Keratinocyte (primary cell): ENCODE data around the gene VPS35L. TPM values are rescaled to one million over a fixed set of nuclear protein-coding genes. Genes with fewer than 3 reads are reported as not detected.

Experiments
- DNase-seq: peaks from one replicate; pipeline ENCODE4 v3.0.0-alpha.2; 2011; ENCODE audit warnings: low read depth, missing footprints, low spot score
- FAIRE-seq: peaks from 2 replicates; lab custom pipeline; 2011; peaks lifted over from hg19 to GRCh38; lab: Jason Lieb, UNC
- H2AFZ ChIP-seq: 2 replicates; pipeline ENCODE4 v1.6.0; 2012; ENCODE audit warnings: low read length, control low read depth, inconsistent platforms; ENCODE audit not compliant: control insufficient read depth
- H3K27ac ChIP-seq: 2 replicates; pipeline ENCODE4 v1.5.1; 2011; ENCODE audit warnings: low read length; ENCODE audit not compliant: control insufficient read depth, insufficient read depth
- H3K27me3 ChIP-seq: 3 replicates; pipeline ENCODE4 v1.6.0; 2011; ENCODE audit warnings: low read length; ENCODE audit not compliant: control insufficient read depth, insufficient read depth; ENCODE audit errors: extremely low read depth
- H3K36me3 ChIP-seq, 2 experiments: 2 replicates in 1 of 2; 3 replicates in 1 of 2; pipeline ENCODE4 v1.5.1; 2011; ENCODE audit warnings: low read length in 2 of 2, mild to moderate bottlenecking in 1 of 2; ENCODE audit not compliant: control insufficient read depth in 2 of 2, insufficient read depth in 2 of 2; ENCODE audit errors: extremely low read depth in 1 of 2
- H3K4me1 ChIP-seq: 3 replicates; pipeline ENCODE4 v1.5.1; 2011; ENCODE audit warnings: low read length; ENCODE audit not compliant: control insufficient read depth, insufficient read depth; ENCODE audit errors: extremely low read depth
- H3K4me2 ChIP-seq: 3 replicates; pipeline ENCODE4 v1.6.0; 2011; ENCODE audit warnings: low read depth, low read length; ENCODE audit not compliant: control insufficient read depth, insufficient read depth; ENCODE audit errors: extremely low read depth
- H3K4me3 ChIP-seq, 3 experiments: fragments of 200-600 bp in 1 of 3; sonication (generic) in 1 of 3; 2 replicates in 2 of 3; 3 replicates in 1 of 3; pipeline ENCODE4 v1.5.1; 2011 to 2016; ENCODE audit warnings: low read length in 3 of 3, mild to moderate bottlenecking in 3 of 3, control low read depth in 2 of 3, inconsistent platforms in 1 of 3, low read depth in 1 of 3, mixed read lengths in 1 of 3, mixed run types in 1 of 3, moderate library complexity in 1 of 3; ENCODE audit not compliant: control insufficient read depth in 2 of 3, insufficient read depth in 2 of 3; ENCODE audit errors: extremely low read depth in 1 of 3
- H3K79me2 ChIP-seq: 2 replicates; pipeline ENCODE4 v1.6.0; 2012; ENCODE audit warnings: low read length; ENCODE audit not compliant: control insufficient read depth, insufficient read depth
- H3K9ac ChIP-seq: 3 replicates; pipeline ENCODE4 v1.6.0; 2011; ENCODE audit warnings: low read length; ENCODE audit not compliant: control insufficient read depth, insufficient read depth; ENCODE audit errors: extremely low read depth
- H3K9me1 ChIP-seq: 3 replicates; pipeline ENCODE4 v1.6.0; 2011; ENCODE audit warnings: low read length; ENCODE audit not compliant: control insufficient read depth, insufficient read depth; ENCODE audit errors: extremely low read depth
- H3K9me3 ChIP-seq: 2 replicates; pipeline ENCODE4 v1.5.1; 2012; ENCODE audit warnings: low read depth, low read length; ENCODE audit not compliant: control insufficient read depth
- H4K20me1 ChIP-seq: 3 replicates; pipeline ENCODE4 v1.6.0; 2011; ENCODE audit warnings: low read length; ENCODE audit not compliant: control insufficient read depth, insufficient read depth; ENCODE audit errors: extremely low read depth
- CTCF ChIP-seq, 3 experiments: IDR thresholded peaks in 1 of 3; conservative IDR thresholded peaks in 1 of 3; optimal IDR thresholded peaks in 1 of 3; 2 replicates in 2 of 3; 3 replicates in 1 of 3; pipeline versions ENCODE3 to v1.5.1; 2011; ENCODE audit warnings: low read length in 3 of 3, mild to moderate bottlenecking in 3 of 3, moderate library complexity in 2 of 3, control low read depth in 1 of 3, inconsistent platforms in 1 of 3; ENCODE audit not compliant: insufficient read depth in 2 of 3; ENCODE audit errors: extremely low read depth in 1 of 3
- EZH2 ChIP-seq: IDR thresholded peaks from one replicate; pipeline ENCODE4 v1.6.1; 2012; ENCODE audit warnings: inconsistent platforms, mild to moderate bottlenecking, low read length, moderate library complexity
- dilution Hi-C: fragments of 300-500 bp; cut with MboI; formaldehyde crosslinking; loops from one replicate; pipeline ENCODE4 v1.7.0; 2020; ENCODE audit warnings: low sequenced_read_pairs; ENCODE audit not compliant: extremely low pct_ligation_motif_present
- polyA plus RNA-seq, 5 experiments: library from polyadenylated mRNA; depleted of rRNA in 3 of 5; stranded (reverse) in 3 of 5; stranded (forward) in 1 of 5; unstranded in 1 of 5; fragments of >200 nt; gene quantifications; 1 replicate in 1 of 5; 2 replicates in 3 of 5; 3 replicates in 1 of 5; pipeline versions ENCODE4 v1.2.1 to v1.2.3, GENCODE V29; 2011 to 2012; ENCODE audit warnings: missing spikeins in 2 of 5, low read depth in 1 of 5, low replicate concordance in 1 of 5

The VPS35L gene
- polyA plus RNA-seq, 1 donor (not counting 4 experiments of a cell fraction or from before 2014, with no cell fraction given) = 22.1 TPM

DNA sequence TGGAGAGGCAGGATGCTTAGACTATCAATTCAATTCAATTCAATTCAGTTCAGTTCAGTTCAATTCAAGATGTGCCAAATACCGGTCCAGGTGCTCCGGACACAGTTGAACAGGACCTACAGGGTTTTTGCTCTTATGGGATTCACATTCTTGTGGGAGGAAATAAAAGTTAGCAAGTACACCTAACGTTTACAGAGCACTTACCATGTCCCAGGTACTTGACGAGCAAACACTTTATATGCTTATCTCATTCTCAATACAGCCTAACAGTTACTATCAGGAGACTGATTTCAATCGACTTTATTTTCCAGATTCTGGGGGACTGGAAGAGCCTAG is 33.1 kb upstream of the VPS35L start:
- no peak overlapping the region for H3K9ac ChIP-seq
- TF ChIP-seq EZH2 (no peak), CTCF (optimal IDR thresholded peaks at IDR 0.05 in 1 of 3, IDR thresholded peaks at IDR 0.05 in 1 of 3, conservative IDR thresholded peaks at IDR 0.05 in 1 of 3; ENCODE audit: extremely low read depth in 1 of 3, insufficient read depth in 2 of 3, low read length in 3 of 3) (no peak)
- DNase-seq = no peak
- peaks cover 49% of the 10 kb centered on the region for H3K79me2 ChIP-seq
- H3K27ac ChIP-seq = no peak overlapping the region
- H4K20me1 ChIP-seq = no peaks in the 10 kb centered on the region
- no peaks in the 10 kb centered on the region for H3K9me3 ChIP-seq
- H3K4me1 ChIP-seq = peaks cover 33% of the 10 kb centered on the region
- peak overlapping the region; percentile 96 for H3K4me2 ChIP-seq
- no peaks in the 10 kb centered on the region for H3K9me1 ChIP-seq
- peak overlapping the region; percentile 2 for H2AFZ ChIP-seq
- H3K36me3 ChIP-seq = no peaks in the 10 kb centered on the region
- no peak for FAIRE-seq
- H3K4me3 ChIP-seq = peak overlapping the region in 1 of 3 experiments; percentile 81
- dilution Hi-C loops = loop anchor here (25.0 kb wide), 1 partner anchor 110 kb away; the partner anchor contains the start of gene TMC5
- H3K27me3 ChIP-seq = no peaks in the 10 kb centered on the region

DNA sequence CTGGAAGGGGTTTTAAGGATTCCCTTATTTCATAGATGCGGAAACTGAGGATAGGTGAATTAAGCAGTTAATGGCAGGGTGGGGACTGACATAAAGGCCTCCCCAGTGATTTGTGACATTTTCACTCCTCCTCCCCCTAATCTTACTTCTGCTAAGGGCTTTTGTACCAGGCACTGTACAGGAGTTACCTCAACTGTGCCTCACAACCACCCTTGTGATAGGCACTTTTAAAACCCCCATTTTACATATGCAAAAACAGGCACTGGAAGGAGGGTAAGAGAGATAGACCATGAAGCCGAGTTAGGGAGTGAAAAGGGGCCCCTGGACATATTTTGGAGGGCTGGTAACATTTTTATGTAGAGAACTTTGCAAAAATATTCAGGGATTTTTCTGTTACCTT is 32.7 kb upstream of the VPS35L start:
- Histone ChIP-seq H3K4me1 (peaks cover 29% of the 10 kb centered on the region), H3K79me2 (peaks cover 49% of the 10 kb centered on the region), H4K20me1 (no peaks in the 10 kb centered on the region), H3K9ac (no peak overlapping the region), H2AFZ (no peak overlapping the region), H3K27ac (no peak overlapping the region), H3K27me3 (no peaks in the 10 kb centered on the region), H3K9me3 (no peaks in the 10 kb centered on the region), H3K9me1 (no peaks in the 10 kb centered on the region), H3K4me2 (no peak overlapping the region), H3K4me3 (no peak overlapping the region), H3K36me3 (peaks cover under 1 to 3% of the 10 kb centered on the region in 2 experiments)
- TF ChIP-seq CTCF (optimal IDR thresholded peaks at IDR 0.05 in 1 of 3, IDR thresholded peaks at IDR 0.05 in 1 of 3, conservative IDR thresholded peaks at IDR 0.05 in 1 of 3; ENCODE audit: extremely low read depth in 1 of 3, insufficient read depth in 2 of 3, low read length in 3 of 3) (no peak), EZH2 (no peak)
- FAIRE-seq (no peak), DNase-seq (no peak)
- dilution Hi-C loops = loop anchor here (25.0 kb wide), 1 partner anchor 110 kb away; the partner anchor contains the start of gene TMC5
